Activated T-cell treated with anti-CD3 and anti-CD28 coated beads, Interleukin-2, amount 50 U/mL, for 4 hours (primary cell): ENCODE results near the gene BRD7. TPM values are rescaled to one million over a fixed set of nuclear protein-coding genes. Genes with fewer than 3 reads are reported as not detected.
A peak's percentile ranks its signal among the peaks of the same experiment; 100 is the strongest.

Source experiments
- ATAC-seq, 2 donors: fragments of 200-7000 bp; cut with Tn5 transposase; one replicate each; pipeline ENCODE4 v1.10.0; 2021
- DNase-seq: peaks from one replicate; pipeline ENCODE4 v3.0.0-alpha.2; 2020
- H3K27me3 Mint-ChIP-seq: one replicate; pipeline ENCODE4 v1.8.0; 2021; ENCODE audit warnings: low read depth, mixed read lengths
- H3K36me3 Mint-ChIP-seq: one replicate; pipeline ENCODE4 v1.8.0; 2022; ENCODE audit warnings: mixed read lengths; ENCODE audit not compliant: insufficient read depth
- H3K4me1 Mint-ChIP-seq: one replicate; pipeline ENCODE4 v1.8.0; 2021; ENCODE audit warnings: low read depth, mixed read lengths
- H3K4me3 Mint-ChIP-seq: one replicate; pipeline ENCODE4 v1.8.0; 2021; ENCODE audit warnings: mild to moderate bottlenecking, moderate library complexity, mixed read lengths
- H3K9me3 Mint-ChIP-seq: one replicate; pipeline ENCODE4 v1.8.0; 2021; ENCODE audit warnings: mixed read lengths
- total RNA-seq, 3 donors: library from RNA; stranded (reverse); gene quantifications; one replicate each; pipeline ENCODE4 v1.2.1, GENCODE V29; 2021

BRD7 gene
- total RNA-seq, 3 donors from 2014 or later: 87.1 to 91.1 (median 91.0) TPM

GRCh38 chr16:50395763-50396710, 27.2 kb upstream of the BRD7 start:
- peak; percentile 55 to 66 for ATAC-seq
- no peak for DNase-seq
- no peaks in the 10 kb centered on the region for H3K36me3 Mint-ChIP-seq
- H3K4me1 Mint-ChIP-seq: peaks cover 21% of the 10 kb centered on the region
- no peak overlapping the region for H3K4me3 Mint-ChIP-seq
- H3K9me3 Mint-ChIP-seq: no peaks in the 10 kb centered on the region
- H3K27me3 Mint-ChIP-seq: no peaks in the 10 kb centered on the region

- no peaks in the 10 kb centered on the region for H3K36me3 Mint-ChIP-seq
- H3K4me3 Mint-ChIP-seq: no peak overlapping the region
- no peaks in the 10 kb centered on the region for H3K9me3 Mint-ChIP-seq
- H3K4me1 Mint-ChIP-seq: peaks cover 21% of the 10 kb centered on the region
- ATAC-seq (no peak), DNase-seq (no peak)
- H3K27me3 Mint-ChIP-seq: no peaks in the 10 kb centered on the region
These were observed 25.3 kb upstream of the BRD7 start for GRCh38 chr16:50393858-50394802.

- no peaks in the 10 kb centered on the region for H3K36me3 Mint-ChIP-seq
- no peaks in the 10 kb centered on the region for H3K27me3 Mint-ChIP-seq
- peaks cover 21% of the 10 kb centered on the region for H3K4me1 Mint-ChIP-seq
- ATAC-seq (no peak), DNase-seq (no peak)
- H3K9me3 Mint-ChIP-seq: no peaks in the 10 kb centered on the region
- H3K4me3 Mint-ChIP-seq: no peak overlapping the region
These were observed 24.6 kb upstream of the BRD7 start for GRCh38 chr16:50393416-50393815.

DNA sequence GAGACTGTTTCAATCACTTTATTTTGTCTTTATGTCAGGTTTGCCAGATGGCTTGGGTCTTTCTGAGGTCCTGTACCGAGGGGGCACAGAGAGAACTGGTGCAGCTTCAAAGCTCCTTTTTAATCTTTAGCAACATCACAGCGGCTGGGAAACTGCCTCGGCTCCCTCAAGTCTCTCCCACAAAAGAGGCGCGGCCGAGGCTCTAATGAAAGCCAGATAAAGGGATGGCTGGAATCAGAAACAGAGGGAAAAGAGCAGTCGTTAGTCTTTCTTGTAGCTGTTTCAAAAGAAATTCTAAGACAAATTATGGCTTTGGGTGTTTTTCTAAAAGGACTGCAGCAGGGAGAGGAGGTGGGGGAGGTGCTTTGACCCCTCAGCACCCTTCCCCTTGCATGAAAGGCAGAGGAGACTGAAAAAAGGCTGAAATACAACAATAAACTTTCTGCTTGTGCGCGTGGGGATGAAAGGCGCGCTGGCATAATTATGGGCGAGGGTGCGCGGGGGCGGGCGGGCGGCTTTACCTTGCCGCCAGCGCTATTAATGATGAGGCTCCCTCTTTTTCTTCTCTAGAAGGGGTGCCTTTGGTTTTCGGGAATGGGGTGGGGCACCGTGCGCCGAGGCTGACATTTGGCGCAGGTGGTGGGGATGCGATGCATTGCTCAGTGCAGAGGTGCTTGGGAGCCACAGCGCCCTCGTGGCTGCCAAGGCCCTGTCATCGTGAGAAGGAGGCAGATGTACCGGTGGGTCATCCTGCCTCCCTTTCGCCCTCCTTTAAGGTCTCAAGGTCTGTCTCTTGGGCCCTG, 22.3 kb upstream of the BRD7 start:
- Mint-ChIP-seq H3K4me3 (no peak overlapping the region), H3K9me3 (no peaks in the 10 kb centered on the region), H3K27me3 (no peaks in the 10 kb centered on the region), H3K4me1 (peaks cover 12% of the 10 kb centered on the region), H3K36me3 (no peaks in the 10 kb centered on the region)
- no peak for DNase-seq
- no peak for ATAC-seq

DNA sequence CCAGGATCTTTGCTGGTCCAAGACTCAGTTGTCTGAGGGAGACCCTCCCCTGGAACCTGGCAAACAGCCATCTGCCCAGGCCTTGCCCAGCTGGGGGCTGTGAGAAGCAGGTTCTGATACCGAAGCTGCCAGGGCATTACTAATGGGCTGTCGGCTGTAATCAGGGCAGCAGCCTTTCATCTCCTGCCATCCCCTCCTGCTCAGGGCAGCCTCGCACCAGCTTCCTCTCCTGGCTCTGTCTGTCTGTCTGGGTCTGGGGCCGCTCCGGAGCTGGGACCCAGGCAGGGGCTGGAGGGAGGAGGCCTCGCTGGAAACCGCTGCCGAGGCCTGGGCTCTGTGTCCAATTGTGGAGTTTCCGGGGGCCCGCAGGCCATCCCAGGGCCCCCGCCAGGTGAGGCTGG, 21.6 kb upstream of the BRD7 start:
- DNase-seq (no peak), ATAC-seq (no peak)
- no peaks in the 10 kb centered on the region for H3K9me3 Mint-ChIP-seq
- H3K4me1 Mint-ChIP-seq: peaks cover 5% of the 10 kb centered on the region
- no peak overlapping the region for H3K4me3 Mint-ChIP-seq
- no peaks in the 10 kb centered on the region for H3K27me3 Mint-ChIP-seq
- no peaks in the 10 kb centered on the region for H3K36me3 Mint-ChIP-seq

- no peak overlapping the region for H3K4me3 Mint-ChIP-seq
- no peak for DNase-seq
- no peaks in the 10 kb centered on the region for H3K27me3 Mint-ChIP-seq
- no peaks in the 10 kb centered on the region for H3K36me3 Mint-ChIP-seq
- H3K9me3 Mint-ChIP-seq: no peaks in the 10 kb centered on the region
- no peak for ATAC-seq
- no peaks in the 10 kb centered on the region for H3K4me1 Mint-ChIP-seq
These were observed 21.1 kb upstream of the BRD7 start for GRCh38 chr16:50389900-50390299.

- ATAC-seq (no peak), DNase-seq (no peak)
- Mint-ChIP-seq H3K4me1 (no peaks in the 10 kb centered on the region), H3K4me3 (no peak overlapping the region), H3K27me3 (no peaks in the 10 kb centered on the region), H3K9me3 (no peaks in the 10 kb centered on the region), H3K36me3 (no peaks in the 10 kb centered on the region)
These were observed 19.7 kb upstream of the BRD7 start for GRCh38 chr16:50388496-50388895.

DNA sequence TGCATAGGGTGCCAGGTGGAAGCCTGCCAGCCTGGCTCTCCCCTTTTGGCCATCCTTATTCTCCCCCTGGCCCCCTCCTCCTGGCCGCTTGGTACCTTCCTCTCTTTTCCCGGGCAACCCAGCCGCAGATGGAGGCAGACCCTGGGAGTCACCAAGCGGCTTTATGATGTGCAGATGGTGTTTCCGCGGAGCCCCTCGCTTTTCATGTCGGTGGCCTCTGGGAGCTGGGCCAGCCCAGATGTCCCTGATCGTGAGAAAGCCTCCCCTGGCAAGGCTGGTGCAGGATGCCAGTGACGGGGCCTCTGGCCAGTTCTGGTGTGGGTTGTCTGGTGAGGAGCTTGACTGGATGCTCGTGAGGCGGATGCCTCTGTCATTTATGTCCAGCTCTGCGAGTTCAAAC, 18.0 kb upstream of the BRD7 start:
- no peaks in the 10 kb centered on the region for H3K9me3 Mint-ChIP-seq
- no peak overlapping the region for H3K4me3 Mint-ChIP-seq
- ATAC-seq: no peak
- no peak for DNase-seq
- H3K27me3 Mint-ChIP-seq: no peaks in the 10 kb centered on the region
- H3K4me1 Mint-ChIP-seq: no peaks in the 10 kb centered on the region
- no peaks in the 10 kb centered on the region for H3K36me3 Mint-ChIP-seq

DNA sequence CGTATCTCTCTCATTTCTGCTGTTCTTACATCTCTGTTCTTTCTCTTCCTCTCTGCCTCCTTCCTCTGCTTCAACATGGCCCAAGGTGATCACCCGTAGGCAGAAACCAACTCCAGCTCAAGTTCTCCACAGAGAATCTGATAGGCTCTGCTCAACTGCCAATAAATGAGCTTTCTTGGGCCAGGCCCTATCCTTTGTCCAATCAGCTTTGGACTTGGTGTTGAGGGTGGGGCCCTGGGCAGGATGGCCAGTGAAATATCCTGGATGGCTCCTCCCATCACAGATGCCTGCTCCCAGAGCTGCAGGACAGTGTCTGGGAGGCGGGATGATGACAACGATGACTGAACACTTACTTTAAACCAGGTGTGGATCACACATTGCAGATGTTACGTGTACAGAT, 17.4 kb upstream of the BRD7 start:
- Mint-ChIP-seq H3K36me3 (no peaks in the 10 kb centered on the region), H3K4me3 (no peak overlapping the region), H3K27me3 (no peaks in the 10 kb centered on the region), H3K9me3 (no peaks in the 10 kb centered on the region), H3K4me1 (no peaks in the 10 kb centered on the region)
- ATAC-seq: no peak
- no peak for DNase-seq

DNA sequence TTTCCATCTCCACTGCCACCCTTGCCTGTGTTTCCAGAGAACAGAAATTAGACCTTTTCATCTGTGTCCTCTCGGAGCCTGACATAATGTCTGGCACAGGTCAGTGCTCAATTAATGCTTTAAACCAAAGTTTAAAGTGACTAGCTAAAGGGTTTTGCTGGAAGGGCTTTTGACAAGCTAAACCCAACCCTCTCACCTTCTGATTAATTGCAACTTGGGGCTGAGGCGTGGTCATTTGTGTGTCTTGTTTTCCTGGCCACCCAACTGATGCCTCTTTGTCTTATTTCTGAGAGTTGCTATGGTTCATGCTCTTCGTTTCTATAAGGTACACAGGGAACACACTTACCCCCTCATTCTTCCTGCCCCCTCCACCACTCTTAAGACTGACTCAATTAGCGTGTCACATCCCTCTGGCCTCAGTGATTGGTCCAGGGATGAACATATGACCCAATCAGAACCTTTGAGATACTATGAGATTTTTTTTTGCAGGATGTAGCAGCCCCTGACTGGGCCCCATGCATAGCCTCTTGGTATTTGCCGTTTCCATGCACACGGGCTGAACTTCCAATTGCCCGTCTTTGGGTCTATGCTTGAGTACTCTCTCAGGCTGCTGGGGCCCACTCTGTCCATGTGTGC, 15.8 kb upstream of the BRD7 start:
- no peaks in the 10 kb centered on the region for H3K4me1 Mint-ChIP-seq
- H3K9me3 Mint-ChIP-seq: no peaks in the 10 kb centered on the region
- DNase-seq (no peak), ATAC-seq (no peak)
- H3K27me3 Mint-ChIP-seq: no peaks in the 10 kb centered on the region
- no peak overlapping the region for H3K4me3 Mint-ChIP-seq
- no peaks in the 10 kb centered on the region for H3K36me3 Mint-ChIP-seq

GRCh38 chr16:50381679-50382440, 13.1 kb upstream of the BRD7 start:
- Mint-ChIP-seq H3K4me1 (no peaks in the 10 kb centered on the region), H3K27me3 (peaks cover 4% of the 10 kb centered on the region), H3K36me3 (no peaks in the 10 kb centered on the region), H3K9me3 (no peaks in the 10 kb centered on the region), H3K4me3 (no peak overlapping the region)
- DNase-seq (no peak), ATAC-seq (no peak)

GRCh38 chr16:50378417-50378816, 9.6 kb upstream of the BRD7 start:
- Mint-ChIP-seq H3K4me3 (no peak overlapping the region), H3K36me3 (no peaks in the 10 kb centered on the region), H3K4me1 (no peaks in the 10 kb centered on the region), H3K27me3 (peaks cover 10% of the 10 kb centered on the region), H3K9me3 (no peaks in the 10 kb centered on the region)
- ATAC-seq: no peak
- no peak for DNase-seq

- peaks cover 10% of the 10 kb centered on the region for H3K27me3 Mint-ChIP-seq
- no peaks in the 10 kb centered on the region for H3K9me3 Mint-ChIP-seq
- H3K4me3 Mint-ChIP-seq: no peak overlapping the region
- ATAC-seq (no peak), DNase-seq (no peak)
- no peaks in the 10 kb centered on the region for H3K4me1 Mint-ChIP-seq
- H3K36me3 Mint-ChIP-seq: no peaks in the 10 kb centered on the region
These were observed 8.2 kb upstream of the BRD7 start for GRCh38 chr16:50377001-50377400.
